ENCODE results near the gene PAPOLA. TPM values are rescaled to one million over a fixed set of nuclear protein-coding genes. Genes with fewer than 3 reads are reported as not detected.
A peak's percentile ranks its signal among the peaks of the same experiment; 100 is the strongest.

PAPOLA gene
- total RNA-seq, 4 donors from 2014 or later, result 111 to 167 (median 134) TPM

- TF ChIP-seq CTCF (IDR thresholded peaks at IDR 0.05), result no peak
- no peak for TF ChIP-seq POLR2A (IDR thresholded peaks at IDR 0.05)
- TF ChIP-seq EP300 (IDR thresholded peaks at IDR 0.05), result no peak
- TF ChIP-seq POLR2AphosphoS5 (IDR thresholded peaks at IDR 0.05), result peak; percentile 49
- H3K27ac ChIP-seq, result peak overlapping the region in 3 of 4 donors; percentile 4 to 24 (median 22)
- H3K4me1 ChIP-seq, result peaks cover 6 to 39% (median 15%) of the 10 kb centered on the region in 3 donors
- H3K9me3 ChIP-seq, result no peaks in the 10 kb centered on the region
- ATAC-seq, result no peak
- no peaks in the 10 kb centered on the region for H3K36me3 ChIP-seq
- H3K27me3 ChIP-seq, result no peaks in the 10 kb centered on the region
- H3K4me3 ChIP-seq, result no peak overlapping the region
- WGBS, 2 donors (ENCODE audit: low coverage in 1 of 2), result 12 to 13% methylated on average over 5 to 6 of the region's 6 CpGs
These were observed 72.8 kb downstream of the PAPOLA start for GRCh38 chr14:96574633-96575632.

GRCh38 chr14:96576359-96576758 is 74.2 kb downstream of the PAPOLA start:
- ATAC-seq, result no peak

DNA sequence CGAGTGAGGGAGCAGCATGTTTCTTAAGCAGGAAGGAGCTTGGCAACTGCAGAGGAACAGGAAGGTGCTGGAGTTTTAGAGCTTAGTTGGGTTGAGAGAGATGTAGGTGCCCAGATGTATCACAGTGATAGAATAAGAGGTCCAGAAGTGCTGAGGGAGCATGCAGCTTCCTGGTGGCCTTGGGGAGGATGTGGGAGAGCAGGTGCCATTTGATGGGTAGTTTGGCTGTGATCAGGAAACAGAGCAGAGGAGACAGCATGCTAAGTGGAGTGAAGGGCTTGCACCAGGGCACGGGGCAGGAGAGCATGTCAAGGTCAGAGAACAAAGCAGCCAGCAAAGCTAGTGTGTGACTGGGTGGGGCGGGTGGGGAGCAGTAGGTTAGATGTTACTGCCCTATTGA is 74.8 kb downstream of the PAPOLA start:
- Histone ChIP-seq H3K4me3 (no peak overlapping the region), H3K27ac (no peak overlapping the region), H3K27me3 (no peaks in the 10 kb centered on the region), H3K4me1 (peaks cover 6 to 55% (median 15%) of the 10 kb centered on the region in 3 donors), H3K9me3 (no peaks in the 10 kb centered on the region), H3K36me3 (no peaks in the 10 kb centered on the region)
- no peak for TF ChIP-seq EP300 (IDR thresholded peaks at IDR 0.05)
- TF ChIP-seq POLR2AphosphoS5 (IDR thresholded peaks at IDR 0.05), result no peak
- no peak for TF ChIP-seq CTCF (IDR thresholded peaks at IDR 0.05)
- TF ChIP-seq POLR2A (IDR thresholded peaks at IDR 0.05), result no peak
- ATAC-seq, result no peak
- WGBS, 2 donors (ENCODE audit: low coverage in 1 of 2), result 39 to 60% methylated on average over 1 to 2 of the region's 3 CpGs

More at GRCh38 chr14:96576359-96576758, 74.2 kb downstream of the PAPOLA start:
- Histone ChIP-seq H3K4me1 (peaks cover 6 to 53% (median 15%) of the 10 kb centered on the region in 3 donors), H3K36me3 (no peaks in the 10 kb centered on the region), H3K27me3 (no peaks in the 10 kb centered on the region), H3K27ac (no peak overlapping the region), H3K4me3 (no peak overlapping the region), H3K9me3 (no peaks in the 10 kb centered on the region)
- 64 to 83% methylated on average over 2 to 6 of the region's 6 CpGs for WGBS, 2 donors (ENCODE audit: low coverage in 1 of 2)
- TF ChIP-seq CTCF (IDR thresholded peaks at IDR 0.05) (no peak), POLR2AphosphoS5 (IDR thresholded peaks at IDR 0.05) (no peak), POLR2A (IDR thresholded peaks at IDR 0.05) (no peak), EP300 (IDR thresholded peaks at IDR 0.05) (no peak)

- Histone ChIP-seq H3K4me3 (no peak overlapping the region), H3K27ac (no peak overlapping the region), H3K4me1 (peaks cover 6 to 48% (median 15%) of the 10 kb centered on the region in 3 donors), H3K36me3 (no peaks in the 10 kb centered on the region), H3K9me3 (no peaks in the 10 kb centered on the region), H3K27me3 (no peaks in the 10 kb centered on the region)
- ATAC-seq, result no peak
- no peak for TF ChIP-seq CTCF (IDR thresholded peaks at IDR 0.05)
- TF ChIP-seq POLR2AphosphoS5 (IDR thresholded peaks at IDR 0.05), result no peak
- TF ChIP-seq POLR2A (IDR thresholded peaks at IDR 0.05), result no peak
- TF ChIP-seq EP300 (IDR thresholded peaks at IDR 0.05), result no peak
- 64 to 100% methylated on average over 1 to 2 of the region's 6 CpGs for whole genome bisulfite sequencing, 2 donors (ENCODE audit: low coverage in 1 of 2)
These were observed 76.4 kb downstream of the PAPOLA start for GRCh38 chr14:96578619-96579018.

Measured in gastroesophageal sphincter (tissue), 4 donors.